Esophagus muscularis mucosa (tissue), 4 donors: ENCODE results near the gene SEPTIN2. TPM values are rescaled to one million over a fixed set of nuclear protein-coding genes. Genes with fewer than 3 reads are reported as not detected.
"Not testable (repeated sequence)": the region's sequence is repeated elsewhere in the genome, so short reads cannot be mapped to it uniquely, and the experiment has no call there.

Experiments
- DNase-seq: peaks from one replicate; pipeline ENCODE4 v3.0.0-alpha.2; 2017; ENCODE audit errors: extremely low spot score
- H3K27ac ChIP-seq, 4 donors: fragments of 200-600 bp; sonication (generic); replicated peaks in 1 of 4; 1 replicate in 3 of 4; 2 replicates in 1 of 4; pipeline ENCODE4 v1.5.1; 2016 to 2019; ENCODE audit warnings: mild to moderate bottlenecking in 1 of 4
- H3K27me3 ChIP-seq, 4 donors: fragments of 200-600 bp; sonication (generic); one replicate each; pipeline versions ENCODE4 v1.5.1 to v1.6.0; 2016 to 2019
- H3K36me3 ChIP-seq, 4 donors: fragments of 200-600 bp; sonication (generic); one replicate each; pipeline ENCODE4 v1.5.1; 2016 to 2019
- H3K4me1 ChIP-seq, 4 donors: fragments of 200-600 bp; sonication (generic); one replicate each; pipeline ENCODE4 v1.5.1; 2016 to 2019
- H3K4me3 ChIP-seq, 4 donors: fragments of 200-600 bp; sonication (generic); 1 replicate in 2 of 4; 2 replicates in 2 of 4; pipeline ENCODE4 v1.5.1; 2016 to 2019; ENCODE audit warnings: mild to moderate bottlenecking in 4 of 4, moderate library complexity in 1 of 4
- H3K9me3 ChIP-seq, 4 donors: fragments of 200-600 bp; sonication (generic); 1 replicate in 3 of 4; 2 replicates in 1 of 4; pipeline ENCODE4 v1.5.1; 2016 to 2019
- CTCF ChIP-seq, 3 experiments: fragments of 200-600 bp in 2 of 3; fragments of 450-650 bp in 1 of 3; sonication (generic) in 2 of 3; IDR thresholded peaks; one replicate each; pipeline ENCODE4 v1.5.1; 2017 to 2019; ENCODE audit warnings: antibody characterized with exemption in 3 of 3, mild to moderate bottlenecking in 2 of 3, moderate library complexity in 1 of 3
- EP300 ChIP-seq: sonication (generic); formaldehyde crosslinking; IDR thresholded peaks from one replicate; pipeline ENCODE4 v1.6.1; 2017; ENCODE audit warnings: antibody characterized with exemption
- POLR2A ChIP-seq: fragments of 450-650 bp; IDR thresholded peaks from one replicate; pipeline ENCODE4 v1.6.1; 2017; ENCODE audit warnings: antibody characterized with exemption, moderate library complexity, mild to moderate bottlenecking, low read depth
- POLR2AphosphoS5 ChIP-seq, 2 donors: sonication (generic); formaldehyde crosslinking; IDR thresholded peaks; one replicate each; pipeline ENCODE4 v1.6.1; 2017; ENCODE audit warnings: antibody characterized with exemption in 2 of 2
- WGBS: methylation state at CpG from one replicate; pipeline ENCODE4 v1.1.5; 2018; 5-methylcytosine and 5-hydroxymethylcytosine counted together
- intact Hi-C: fragments of 100-400 bp; cut with DNase I; formaldehyde crosslinking; loops from one replicate; pipeline ENCODE4 v1.15.1; 2023
- total RNA-seq, 4 donors: library from RNA; depleted of rRNA; stranded (reverse); fragments of >200 nt; gene quantifications; one replicate each; pipeline versions ENCODE4 v1.1.0 to v1.2.1, GENCODE V29; 2016

SEPTIN2 gene
- total RNA-seq, 4 donors from 2014 or later: 272 to 335 (median 284) TPM

DNA sequence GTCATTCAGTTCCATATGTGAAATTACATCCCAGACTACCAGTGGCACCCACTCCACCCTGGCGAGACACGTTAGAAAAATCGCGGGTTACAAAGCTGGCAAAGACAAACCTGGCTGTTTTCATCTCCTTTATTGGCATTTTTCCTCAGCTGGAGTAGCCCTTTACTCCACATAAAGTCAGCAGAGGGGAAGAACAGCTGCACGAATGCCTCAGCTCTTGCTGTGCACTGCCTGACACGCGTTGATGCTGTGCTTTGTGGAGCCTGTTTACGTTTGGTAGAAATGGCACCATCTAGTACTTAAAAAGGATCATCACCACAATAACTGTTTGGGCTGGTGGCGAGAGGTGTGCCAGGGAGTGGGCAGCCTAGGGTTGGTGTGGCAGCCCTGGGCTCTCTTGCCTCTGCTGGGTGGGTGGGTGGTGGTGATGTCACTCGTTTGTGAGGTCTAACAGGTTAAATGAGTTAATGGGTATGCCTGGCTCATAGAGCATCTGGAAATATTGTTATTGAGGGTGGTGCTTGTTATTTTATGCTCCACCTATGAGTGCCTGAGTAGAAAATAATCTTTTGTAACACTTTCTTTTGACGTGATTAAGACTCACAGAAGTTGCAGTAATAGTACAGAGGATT is 56.8 kb downstream of the SEPTIN2 start:
- Histone ChIP-seq H3K4me3 (no peak overlapping the region), H3K9me3 (no peaks in the 10 kb centered on the region), H3K27ac (no peak overlapping the region), H3K36me3 (peaks cover 0 to 21% (median 19%) of the 10 kb centered on the region in 4 donors), H3K27me3 (no peaks in the 10 kb centered on the region), H3K4me1 (peaks cover 0 to 16% (median 2%) of the 10 kb centered on the region in 4 donors)
- TF ChIP-seq CTCF (IDR thresholded peaks at IDR 0.05) (no peak), POLR2A (no peak), EP300 (no peak), POLR2AphosphoS5 (IDR thresholded peaks at IDR 0.05) (no peak)
- WGBS: 82% methylated on average over 11 of the region's 11 CpGs
- intact Hi-C loops: no loop called here
- no peak for DNase-seq

GRCh38 chr2:241373446-241373845 is 57.7 kb downstream of the SEPTIN2 start:
- no peak for TF ChIP-seq POLR2AphosphoS5 (IDR thresholded peaks at IDR 0.05)
- no peak for TF ChIP-seq POLR2A
- no peak for TF ChIP-seq EP300
- TF ChIP-seq CTCF (IDR thresholded peaks at IDR 0.05): no peak
- peaks cover 0 to 12% (median 2%) of the 10 kb centered on the region in 4 donors for H3K4me1 ChIP-seq
- no peak overlapping the region for H3K4me3 ChIP-seq
- no peaks in the 10 kb centered on the region for H3K27me3 ChIP-seq
- no peaks in the 10 kb centered on the region for H3K9me3 ChIP-seq
- WGBS: 93% methylated on average over 3 of the region's 3 CpGs
- H3K27ac ChIP-seq: no peak overlapping the region
- DNase-seq: no peak
- H3K36me3 ChIP-seq: peaks cover 0 to 21% (median 19%) of the 10 kb centered on the region in 4 donors
- intact Hi-C loops: no loop called here

GRCh38 chr2:241373906-241374305 is 58.2 kb downstream of the SEPTIN2 start:
- Histone ChIP-seq H3K36me3 (peaks cover 0 to 21% (median 19%) of the 10 kb centered on the region in 4 donors), H3K4me1 (peaks cover under 1 to 16% (median 6%) of the 10 kb centered on the region in 4 donors)
- WGBS: 93% methylated on average over 6 of the region's 6 CpGs
- H3K27me3 ChIP-seq, H3K9me3 ChIP-seq, DNase-seq, intact Hi-C loops, H3K4me3 ChIP-seq, H3K27ac ChIP-seq: not testable (repeated sequence)

- Histone ChIP-seq H3K27ac (no peak overlapping the region), H3K27me3 (no peaks in the 10 kb centered on the region), H3K4me3 (no peak overlapping the region), H3K4me1 (peaks cover 14 to 30% (median 18%) of the 10 kb centered on the region in 4 donors), H3K9me3 (no peaks in the 10 kb centered on the region), H3K36me3 (peaks cover 0 to 21% (median 19%) of the 10 kb centered on the region in 4 donors)
- WGBS: 67% methylated on average over 1 of the region's 1 CpG
- TF ChIP-seq EP300: no peak
- no peak for TF ChIP-seq POLR2AphosphoS5 (IDR thresholded peaks at IDR 0.05)
- TF ChIP-seq POLR2A: no peak
- no peak for TF ChIP-seq CTCF (IDR thresholded peaks at IDR 0.05)
- intact Hi-C loops: no loop called here
- DNase-seq: no peak
Measured at GRCh38 chr2:241375300-241375699, 59.6 kb downstream of the SEPTIN2 start.

DNA sequence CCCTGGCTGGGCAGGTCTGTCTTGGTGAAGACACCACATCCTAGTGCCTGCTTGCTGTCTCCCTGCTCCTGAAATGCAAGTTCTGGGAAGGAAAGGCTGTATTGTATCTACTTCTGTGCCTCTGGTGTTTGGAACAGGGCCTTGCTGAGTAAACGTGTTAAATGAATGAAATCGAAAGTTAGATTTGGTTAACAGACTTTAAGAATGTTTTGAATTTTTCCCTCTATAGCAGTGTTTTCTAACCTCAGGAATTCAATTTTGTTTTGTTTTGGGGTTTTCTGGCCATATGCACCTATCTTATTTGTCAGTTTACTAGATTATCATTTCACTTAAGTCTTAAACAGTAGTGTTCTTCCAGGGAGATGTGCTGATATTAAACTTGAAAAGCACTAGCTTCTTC is 61.1 kb downstream of the SEPTIN2 start:
- H3K36me3 ChIP-seq: peaks cover 0 to 21% (median 19%) of the 10 kb centered on the region in 4 donors
- intact Hi-C loops: no loop called here
- H3K9me3 ChIP-seq: no peaks in the 10 kb centered on the region
- WGBS: 75% methylated on average over 2 of the region's 2 CpGs
- H3K4me3 ChIP-seq: no peak overlapping the region
- no peak for DNase-seq
- peaks cover 25 to 39% (median 30%) of the 10 kb centered on the region in 4 donors for H3K4me1 ChIP-seq
- no peak overlapping the region for H3K27ac ChIP-seq
- TF ChIP-seq CTCF (IDR thresholded peaks at IDR 0.05) (no peak), POLR2A (no peak), EP300 (no peak), POLR2AphosphoS5 (IDR thresholded peaks at IDR 0.05) (no peak)
- H3K27me3 ChIP-seq: no peaks in the 10 kb centered on the region
